ENCODE results near the gene COX7A2L.
"Not testable (repeated sequence)": the region's sequence is repeated elsewhere in the genome, so short reads cannot be mapped to it uniquely, and the experiment has no call there.

COX7A2L gene

DNA sequence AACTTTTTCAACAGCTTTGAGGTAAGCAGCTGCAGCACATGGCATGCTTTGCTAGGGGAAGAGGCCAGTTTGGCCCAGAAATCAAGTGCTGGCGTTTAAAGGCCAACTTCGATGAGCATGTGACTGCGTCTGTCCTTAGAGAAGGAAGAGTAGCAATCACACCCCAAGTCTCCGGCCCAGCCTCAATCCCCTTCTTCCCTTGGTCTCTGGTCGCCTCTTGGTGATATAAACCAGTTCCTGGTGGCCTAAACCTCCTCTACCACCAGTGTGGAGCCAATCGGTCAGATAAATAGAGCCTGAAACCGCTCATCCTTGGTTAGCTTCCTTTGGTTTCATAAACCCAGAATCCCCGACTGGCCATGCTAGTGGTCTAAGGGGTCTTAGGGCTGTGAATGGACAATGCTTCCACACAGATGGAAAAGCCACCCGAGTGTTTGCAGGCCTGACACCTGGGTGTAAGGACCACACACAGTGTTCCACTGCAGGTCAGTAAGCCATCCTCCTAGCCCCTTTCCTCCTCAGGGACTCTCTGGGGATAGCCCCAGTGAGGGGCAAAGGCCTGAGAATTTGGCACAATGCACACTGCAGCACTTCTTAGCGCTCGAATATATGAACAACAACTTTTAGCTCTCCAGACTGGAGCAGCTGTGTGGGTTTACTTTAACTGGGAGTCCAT lies 23.0 kb upstream of the COX7A2L start:
- H3K4me1 ChIP-seq (ENCODE audit: control insufficient read depth, insufficient read depth, low read length), result no peaks in the 10 kb centered on the region
- H3K27ac ChIP-seq (ENCODE audit: low read length), result no peak overlapping the region
- no peak for DNase-seq (ENCODE audit: low read depth, low spot score)
- no peaks in the 10 kb centered on the region for H3K36me3 ChIP-seq (ENCODE audit: control insufficient read depth, insufficient read depth, low read length)
- H3K27me3 ChIP-seq (ENCODE audit: control insufficient read depth, insufficient read depth, low read length), result no peaks in the 10 kb centered on the region
- no peak overlapping the region for H3K4me3 ChIP-seq (ENCODE audit: low read length)
- WGBS (ENCODE audit: insufficient coverage, insufficient read length), result no CpG with 5 or more reads among the region's 11 CpGs
- H3K9me3 ChIP-seq (ENCODE audit: control insufficient read depth, insufficient read depth, low read length), result no peaks in the 10 kb centered on the region

DNA sequence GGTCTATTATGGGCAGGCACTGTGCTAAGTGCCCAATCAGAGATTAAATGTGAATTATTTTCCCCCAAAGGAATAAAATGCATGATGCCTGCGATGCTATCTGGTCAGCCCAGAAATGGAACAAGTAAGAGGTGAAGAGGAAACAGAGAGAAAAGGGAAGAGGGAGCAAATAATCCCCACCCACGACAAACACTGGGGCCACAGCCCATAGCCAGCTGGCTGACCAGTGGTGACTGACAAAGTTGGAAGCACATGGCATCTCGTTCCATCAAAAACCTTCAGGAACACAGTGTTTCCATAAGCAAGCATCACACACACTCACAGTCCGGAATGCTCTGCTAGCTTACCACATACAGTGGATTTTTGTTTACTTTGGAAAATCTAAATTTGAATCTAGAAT lies 21.1 kb upstream of the COX7A2L start:
- H3K36me3 ChIP-seq (ENCODE audit: control insufficient read depth, insufficient read depth, low read length), result no peaks in the 10 kb centered on the region
- no peak for DNase-seq (ENCODE audit: low read depth, low spot score)
- H3K4me1 ChIP-seq (ENCODE audit: control insufficient read depth, insufficient read depth, low read length), result no peaks in the 10 kb centered on the region
- H3K27me3 ChIP-seq (ENCODE audit: control insufficient read depth, insufficient read depth, low read length), result no peaks in the 10 kb centered on the region
- H3K4me3 ChIP-seq (ENCODE audit: low read length), result no peak overlapping the region
- H3K27ac ChIP-seq (ENCODE audit: low read length), result no peak overlapping the region
- WGBS (ENCODE audit: insufficient coverage, insufficient read length), result no CpG with 5 or more reads among the region's 4 CpGs
- no peaks in the 10 kb centered on the region for H3K9me3 ChIP-seq (ENCODE audit: control insufficient read depth, insufficient read depth, low read length)

DNA sequence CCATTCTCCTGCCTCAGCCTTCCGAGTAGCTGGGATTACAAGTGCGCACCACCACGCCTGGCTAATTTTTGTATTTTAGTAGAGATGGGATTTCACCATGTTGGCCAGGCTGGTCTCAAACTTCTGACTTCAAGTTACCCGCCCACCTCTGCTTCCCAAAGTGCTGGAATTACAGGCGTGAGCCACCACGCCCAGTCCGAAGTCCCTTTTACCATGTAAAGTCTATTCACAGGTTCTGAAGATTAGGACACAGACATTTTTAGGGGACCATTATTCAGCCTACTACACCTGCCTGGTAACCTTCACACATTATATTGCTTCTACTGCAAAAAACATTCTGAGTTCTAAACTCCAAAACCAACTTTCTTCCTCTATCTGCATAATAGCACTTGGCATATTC lies 19.0 kb upstream of the COX7A2L start:
- not testable (repeated sequence) for H3K36me3 ChIP-seq (ENCODE audit: control insufficient read depth, insufficient read depth, low read length); DNase-seq (ENCODE audit: low read depth, low spot score); H3K4me1 ChIP-seq (ENCODE audit: control insufficient read depth, insufficient read depth, low read length); H3K9me3 ChIP-seq (ENCODE audit: control insufficient read depth, insufficient read depth, low read length); H3K4me3 ChIP-seq (ENCODE audit: low read length); H3K27me3 ChIP-seq (ENCODE audit: control insufficient read depth, insufficient read depth, low read length); H3K27ac ChIP-seq (ENCODE audit: low read length)
- WGBS (ENCODE audit: insufficient coverage, insufficient read length), result no CpG with 5 or more reads among the region's 7 CpGs

DNA sequence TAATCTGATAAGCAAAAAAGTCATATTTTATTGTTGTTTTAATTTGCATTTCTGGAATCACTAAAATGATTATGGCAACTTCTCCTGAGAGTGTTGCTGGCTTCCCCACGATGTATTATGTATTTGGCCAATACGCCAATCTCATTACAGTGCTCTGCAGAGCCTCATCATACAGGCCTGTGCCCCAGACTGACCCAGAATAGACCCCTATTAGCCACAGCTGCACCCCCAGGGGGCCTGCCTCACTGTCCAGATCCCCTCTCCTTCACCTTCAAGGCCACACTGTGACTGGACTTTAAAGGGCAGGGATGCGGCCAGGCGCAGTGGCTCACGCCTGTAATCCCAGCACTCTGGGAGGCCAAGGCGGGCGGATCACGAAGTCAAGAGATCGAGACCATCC lies 17.4 kb upstream of the COX7A2L start:
- no peak for DNase-seq (ENCODE audit: low read depth, low spot score)
- no CpG with 5 or more reads among the region's 9 CpGs for WGBS (ENCODE audit: insufficient coverage, insufficient read length)

DNA sequence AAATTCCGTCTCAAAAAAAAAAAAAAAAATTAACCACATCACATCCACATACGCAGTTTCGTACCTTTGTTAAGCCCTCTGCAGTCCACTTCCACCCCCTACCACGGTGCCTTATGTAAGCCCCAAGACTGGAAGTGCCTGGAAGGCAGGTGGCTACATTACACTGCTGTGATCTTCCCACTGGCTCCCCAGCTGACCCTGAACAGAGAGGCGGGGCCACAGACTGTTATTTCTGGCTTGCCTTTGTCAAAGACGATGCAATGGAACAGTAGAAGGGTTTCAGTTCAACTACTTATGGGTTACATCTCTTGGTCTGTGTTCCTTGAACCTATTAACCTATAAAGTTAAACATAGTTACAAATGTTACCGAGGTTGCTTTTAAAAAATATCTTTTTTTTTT lies 15.7 kb upstream of the COX7A2L start:
- Histone ChIP-seq H3K4me3 (ENCODE audit: low read length) (no peak overlapping the region), H3K27me3 (ENCODE audit: control insufficient read depth, insufficient read depth, low read length) (no peaks in the 10 kb centered on the region), H3K4me1 (ENCODE audit: control insufficient read depth, insufficient read depth, low read length) (no peaks in the 10 kb centered on the region), H3K9me3 (ENCODE audit: control insufficient read depth, insufficient read depth, low read length) (no peaks in the 10 kb centered on the region), H3K27ac (ENCODE audit: low read length) (no peak overlapping the region), H3K36me3 (ENCODE audit: control insufficient read depth, insufficient read depth, low read length) (no peaks in the 10 kb centered on the region)
- DNase-seq (ENCODE audit: low read depth, low spot score), result no peak
- no CpG with 5 or more reads among the region's 7 CpGs for WGBS (ENCODE audit: insufficient coverage, insufficient read length)

More for the DNA sequence above, 17.4 kb upstream of the COX7A2L start:
- Histone ChIP-seq H3K27ac (ENCODE audit: low read length) (no peak overlapping the region), H3K27me3 (ENCODE audit: control insufficient read depth, insufficient read depth, low read length) (no peaks in the 10 kb centered on the region), H3K9me3 (ENCODE audit: control insufficient read depth, insufficient read depth, low read length) (no peaks in the 10 kb centered on the region), H3K4me1 (ENCODE audit: control insufficient read depth, insufficient read depth, low read length) (no peaks in the 10 kb centered on the region), H3K36me3 (ENCODE audit: control insufficient read depth, insufficient read depth, low read length) (no peaks in the 10 kb centered on the region), H3K4me3 (ENCODE audit: low read length) (no peak overlapping the region)

DNA sequence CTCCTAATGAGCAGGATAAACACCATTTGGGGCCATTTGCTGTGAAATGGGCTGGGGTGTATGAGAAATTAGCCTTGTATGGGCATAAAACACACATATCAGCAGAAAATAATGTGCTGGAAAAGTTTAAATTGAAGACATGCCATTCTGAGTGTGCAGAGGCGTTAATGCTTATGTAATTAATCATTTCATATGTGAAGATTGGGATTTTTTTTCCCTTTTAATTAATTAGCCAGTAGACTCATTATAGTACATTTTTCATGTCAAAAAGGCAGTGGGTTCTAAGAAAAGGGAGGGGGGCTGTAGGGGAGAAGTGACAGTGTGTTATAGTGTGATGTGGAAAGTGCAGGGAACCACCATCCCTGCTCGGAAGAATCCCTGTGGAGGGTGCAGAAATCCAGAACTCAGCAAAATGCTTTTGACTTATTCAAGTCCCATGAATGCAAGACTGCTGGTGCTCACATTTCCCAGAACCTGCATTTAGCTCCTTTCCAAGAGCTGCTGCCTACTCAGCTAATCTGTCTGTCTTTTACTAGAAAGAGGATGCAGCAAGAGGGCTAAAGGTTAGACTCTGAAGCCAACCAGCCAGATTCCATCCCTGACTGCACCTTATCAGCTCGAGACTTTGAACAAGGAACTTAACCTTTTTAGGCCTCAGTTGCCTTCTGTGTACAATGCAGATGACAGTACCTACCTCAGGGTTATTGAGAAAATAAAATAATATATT lies 11.6 kb upstream of the COX7A2L start:
- Histone ChIP-seq H3K27ac (ENCODE audit: low read length) (no peak overlapping the region), H3K36me3 (ENCODE audit: control insufficient read depth, insufficient read depth, low read length) (no peaks in the 10 kb centered on the region), H3K9me3 (ENCODE audit: control insufficient read depth, insufficient read depth, low read length) (no peaks in the 10 kb centered on the region), H3K4me3 (ENCODE audit: low read length) (no peak overlapping the region), H3K4me1 (ENCODE audit: control insufficient read depth, insufficient read depth, low read length) (no peaks in the 10 kb centered on the region), H3K27me3 (ENCODE audit: control insufficient read depth, insufficient read depth, low read length) (no peaks in the 10 kb centered on the region)
- no CpG with 5 or more reads among the region's 3 CpGs for WGBS (ENCODE audit: insufficient coverage, insufficient read length)
- no peak for DNase-seq (ENCODE audit: low read depth, low spot score)

DNA sequence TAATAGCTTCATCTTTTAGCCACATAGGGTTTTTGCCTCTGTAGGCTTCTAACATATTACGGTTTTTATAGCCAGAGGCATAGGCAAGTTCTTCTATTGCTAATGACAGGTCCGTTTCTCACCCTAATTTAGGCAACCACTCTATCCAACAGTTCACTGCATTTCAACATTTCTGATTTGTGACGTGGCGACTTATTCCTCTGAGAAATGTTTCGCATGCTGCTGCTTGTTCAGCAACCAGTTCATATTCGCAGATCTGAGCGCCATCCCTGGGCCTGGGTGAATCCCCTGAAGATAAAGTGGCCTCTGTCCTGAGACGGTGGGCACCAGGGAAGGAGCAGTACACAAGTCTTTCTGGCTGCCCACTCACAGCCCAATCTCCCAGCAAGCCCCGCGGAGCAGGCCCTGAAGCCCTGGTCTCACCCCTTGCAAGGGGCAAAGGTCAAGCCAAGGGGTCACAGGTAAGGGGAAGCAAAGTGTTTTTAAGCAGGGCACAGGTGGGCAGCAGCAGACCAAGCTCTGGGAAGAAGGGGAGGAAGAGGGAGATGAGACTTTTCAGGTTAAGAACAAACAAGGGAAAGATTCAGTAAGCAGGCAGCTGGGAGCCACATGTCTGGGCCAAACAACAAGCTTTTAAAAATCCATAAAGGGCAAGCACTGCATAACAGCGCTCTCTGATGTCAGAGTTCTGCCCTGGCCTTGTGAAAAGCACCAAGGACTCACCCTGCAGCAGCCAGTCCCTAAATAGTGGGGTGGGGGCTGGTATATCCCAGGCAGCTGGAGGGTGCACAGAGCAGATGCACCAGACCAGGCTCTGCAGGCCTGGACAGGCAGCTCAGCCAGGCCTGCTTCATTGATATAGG lies 10.8 kb upstream of the COX7A2L start:
- WGBS (ENCODE audit: insufficient coverage, insufficient read length), result no CpG with 5 or more reads among the region's 11 CpGs
- no peaks in the 10 kb centered on the region for H3K27me3 ChIP-seq (ENCODE audit: control insufficient read depth, insufficient read depth, low read length)
- H3K9me3 ChIP-seq (ENCODE audit: control insufficient read depth, insufficient read depth, low read length), result no peaks in the 10 kb centered on the region
- no peaks in the 10 kb centered on the region for H3K4me1 ChIP-seq (ENCODE audit: control insufficient read depth, insufficient read depth, low read length)
- no peak for DNase-seq (ENCODE audit: low read depth, low spot score)
- no peak overlapping the region for H3K27ac ChIP-seq (ENCODE audit: low read length)
- no peak overlapping the region for H3K4me3 ChIP-seq (ENCODE audit: low read length)
- no peaks in the 10 kb centered on the region for H3K36me3 ChIP-seq (ENCODE audit: control insufficient read depth, insufficient read depth, low read length)

DNA sequence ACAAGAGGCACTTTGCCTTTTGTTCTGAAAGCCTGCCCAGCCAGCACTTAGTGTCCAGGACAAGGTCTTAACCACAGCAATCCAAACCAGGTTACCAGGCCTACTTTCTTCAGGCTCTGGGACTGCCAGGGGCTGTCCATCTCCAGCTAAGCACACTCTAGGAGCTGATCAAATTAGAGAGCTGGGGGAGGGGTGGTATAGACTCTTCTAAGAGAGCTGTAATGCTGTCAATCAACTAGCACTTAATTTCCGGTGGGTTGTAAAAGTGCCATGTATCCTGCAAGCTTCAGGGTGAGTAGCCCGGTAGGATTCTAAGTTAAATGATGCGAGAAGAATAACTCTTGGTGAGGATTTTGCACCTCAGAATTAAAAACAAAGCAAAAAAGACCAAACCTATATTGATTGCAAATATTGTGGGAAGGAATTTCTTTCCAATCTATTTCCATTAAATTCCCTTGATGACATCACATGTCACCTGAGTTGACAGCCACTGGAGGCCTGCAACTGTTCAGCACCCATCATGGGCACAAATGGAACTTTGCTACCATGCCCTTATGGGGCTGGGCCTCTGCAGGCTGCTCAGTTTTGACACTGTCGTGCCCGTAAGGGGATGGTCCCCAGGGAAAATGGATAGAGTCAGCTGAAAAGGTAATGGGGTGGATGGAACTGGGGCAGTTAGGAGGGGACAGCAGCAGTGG lies 8.7 kb upstream of the COX7A2L start:
- Histone ChIP-seq H3K36me3 (ENCODE audit: control insufficient read depth, insufficient read depth, low read length) (no peaks in the 10 kb centered on the region), H3K4me1 (ENCODE audit: control insufficient read depth, insufficient read depth, low read length) (no peaks in the 10 kb centered on the region), H3K9me3 (ENCODE audit: control insufficient read depth, insufficient read depth, low read length) (no peaks in the 10 kb centered on the region), H3K4me3 (ENCODE audit: low read length) (no peak overlapping the region), H3K27ac (ENCODE audit: low read length) (no peak overlapping the region), H3K27me3 (ENCODE audit: control insufficient read depth, insufficient read depth, low read length) (no peaks in the 10 kb centered on the region)
- no CpG with 5 or more reads among the region's 5 CpGs for WGBS (ENCODE audit: insufficient coverage, insufficient read length)
- DNase-seq (ENCODE audit: low read depth, low spot score), result no peak

DNA sequence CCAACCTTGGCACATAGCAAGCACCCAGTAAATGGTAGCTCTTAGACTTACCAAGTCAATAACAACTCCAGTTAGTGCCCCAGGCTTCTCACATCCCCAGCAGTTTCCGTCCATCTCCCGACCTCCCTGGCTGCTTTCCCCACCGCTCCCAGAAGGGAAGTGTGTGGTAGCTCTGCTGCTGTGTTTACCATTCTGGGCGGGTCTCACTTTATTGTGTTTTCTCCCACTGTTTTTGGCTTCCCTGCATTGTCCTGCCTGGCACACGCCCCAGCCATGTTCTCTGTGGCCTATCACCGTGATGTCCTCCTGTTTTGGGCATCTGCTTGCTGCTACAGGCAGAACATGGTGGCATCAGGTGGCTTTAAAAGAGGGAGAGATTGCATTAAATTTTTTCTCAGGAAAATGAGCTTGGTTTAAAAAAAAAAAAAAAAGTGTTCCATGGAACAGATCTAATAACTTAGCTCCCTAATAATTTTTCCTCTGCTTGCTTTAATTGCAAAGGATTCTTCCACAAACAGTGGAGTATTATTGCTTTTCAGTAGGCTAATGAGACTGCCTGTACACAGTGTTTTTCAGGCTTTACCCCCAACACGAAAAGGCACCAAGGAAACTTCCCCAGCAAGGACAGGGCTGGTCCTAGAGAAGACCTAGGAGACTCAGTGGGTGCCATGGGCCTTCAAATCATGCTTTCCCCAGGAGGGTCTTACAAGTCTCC lies 8.0 kb upstream of the COX7A2L start:
- no peak overlapping the region for H3K27ac ChIP-seq (ENCODE audit: low read length)
- no peaks in the 10 kb centered on the region for H3K36me3 ChIP-seq (ENCODE audit: control insufficient read depth, insufficient read depth, low read length)
- no peaks in the 10 kb centered on the region for H3K9me3 ChIP-seq (ENCODE audit: control insufficient read depth, insufficient read depth, low read length)
- H3K4me3 ChIP-seq (ENCODE audit: low read length), result no peak overlapping the region
- no peaks in the 10 kb centered on the region for H3K27me3 ChIP-seq (ENCODE audit: control insufficient read depth, insufficient read depth, low read length)
- H3K4me1 ChIP-seq (ENCODE audit: control insufficient read depth, insufficient read depth, low read length), result no peaks in the 10 kb centered on the region
- no CpG with 5 or more reads among the region's 7 CpGs for WGBS (ENCODE audit: insufficient coverage, insufficient read length)
- DNase-seq (ENCODE audit: low read depth, low spot score), result no peak

DNA sequence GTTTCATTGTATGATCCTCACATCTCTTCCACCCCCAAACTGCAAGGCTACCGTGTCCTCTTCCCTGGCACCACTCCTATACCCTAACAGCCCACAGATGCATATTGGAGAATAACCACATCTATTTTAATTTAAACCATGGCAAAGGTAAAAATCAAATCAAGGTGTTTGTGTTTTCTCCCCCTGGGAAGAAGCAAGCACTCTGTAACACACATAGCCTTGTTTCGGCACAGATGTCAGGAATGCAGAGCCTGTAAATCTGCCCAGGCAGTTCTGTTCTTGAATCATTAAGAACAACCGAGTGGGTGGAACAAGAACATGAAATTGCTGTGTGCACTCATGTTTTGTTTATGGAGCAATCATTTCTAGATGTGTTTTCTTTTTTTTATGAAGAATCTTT lies 6.8 kb upstream of the COX7A2L start:
- H3K27ac ChIP-seq (ENCODE audit: low read length), result no peak overlapping the region
- WGBS (ENCODE audit: insufficient coverage, insufficient read length), result no CpG with 5 or more reads among the region's 3 CpGs
- no peak for DNase-seq (ENCODE audit: low read depth, low spot score)

More for the DNA sequence above, 6.8 kb upstream of the COX7A2L start:
- H3K4me3 ChIP-seq (ENCODE audit: low read length), result no peak overlapping the region
- H3K9me3 ChIP-seq (ENCODE audit: control insufficient read depth, insufficient read depth, low read length), result no peaks in the 10 kb centered on the region
- H3K4me1 ChIP-seq (ENCODE audit: control insufficient read depth, insufficient read depth, low read length), result no peaks in the 10 kb centered on the region
- no peaks in the 10 kb centered on the region for H3K27me3 ChIP-seq (ENCODE audit: control insufficient read depth, insufficient read depth, low read length)
- H3K36me3 ChIP-seq (ENCODE audit: control insufficient read depth, insufficient read depth, low read length), result no peaks in the 10 kb centered on the region
